ENCODE data around the gene PI4KB. TPM values are rescaled to one million over a fixed set of nuclear protein-coding genes. Genes with fewer than 3 reads are reported as not detected.

The PI4KB gene
- total RNA-seq, 1 donor from 2014 or later: 65.0 TPM

DNA sequence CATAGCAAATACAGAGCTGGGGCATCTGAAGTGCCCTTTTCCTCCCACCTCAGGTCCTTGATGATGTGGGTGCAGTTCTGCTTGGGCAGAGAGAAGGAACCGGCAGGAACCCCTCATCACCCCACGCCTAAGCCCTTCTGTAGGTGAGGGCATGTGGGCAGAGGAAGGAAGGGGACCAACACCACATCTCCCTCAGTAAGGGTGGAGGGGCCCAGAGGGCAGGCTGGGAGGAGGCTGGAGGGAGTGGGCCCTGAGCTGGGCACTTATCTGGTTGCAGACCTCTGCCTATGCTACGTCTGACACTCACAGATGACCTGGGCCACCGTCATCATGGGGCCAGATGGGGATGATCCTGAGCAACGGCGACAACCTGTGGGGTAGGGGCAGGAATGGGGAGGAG lies 34.1 kb downstream of the PI4KB start:
- no peak for TF ChIP-seq CTCF (IDR thresholded peaks at IDR 0.05)
- ATAC-seq (no peak), DNase-seq (no peak)
- Histone ChIP-seq H3K27ac (no peak overlapping the region), H3K4me3 (no peak overlapping the region), H3K4me1 (no peaks in the 10 kb centered on the region), H3K36me3 (peaks cover 98% of the 10 kb centered on the region), H3K9me3 (no peaks in the 10 kb centered on the region), H3K27me3 (no peaks in the 10 kb centered on the region)
- intact Hi-C loops (cut with DNase I): no loop called here

- ATAC-seq (no peak), DNase-seq (no peak)
- H3K27ac ChIP-seq: no peak overlapping the region
- intact Hi-C loops (cut with DNase I): no loop called here
- no peaks in the 10 kb centered on the region for H3K27me3 ChIP-seq
- no peak overlapping the region for H3K4me3 ChIP-seq
- no peaks in the 10 kb centered on the region for H3K9me3 ChIP-seq
- no peak for TF ChIP-seq CTCF (IDR thresholded peaks at IDR 0.05)
- no peaks in the 10 kb centered on the region for H3K4me1 ChIP-seq
- peaks cover 98% of the 10 kb centered on the region for H3K36me3 ChIP-seq
Measured at GRCh38 chr1:151292207-151293030, 34.8 kb downstream of the PI4KB start.

GRCh38 chr1:151290709-151291303 lies 36.4 kb downstream of the PI4KB start:
- Histone ChIP-seq H3K36me3 (peaks cover 98% of the 10 kb centered on the region), H3K4me3 (no peak overlapping the region), H3K27me3 (no peaks in the 10 kb centered on the region), H3K4me1 (no peaks in the 10 kb centered on the region), H3K27ac (no peak overlapping the region), H3K9me3 (no peaks in the 10 kb centered on the region)
- TF ChIP-seq CTCF (IDR thresholded peaks at IDR 0.05): no peak
- no peak for DNase-seq
- intact Hi-C loops (cut with DNase I): no loop called here
- no peak for ATAC-seq

DNA sequence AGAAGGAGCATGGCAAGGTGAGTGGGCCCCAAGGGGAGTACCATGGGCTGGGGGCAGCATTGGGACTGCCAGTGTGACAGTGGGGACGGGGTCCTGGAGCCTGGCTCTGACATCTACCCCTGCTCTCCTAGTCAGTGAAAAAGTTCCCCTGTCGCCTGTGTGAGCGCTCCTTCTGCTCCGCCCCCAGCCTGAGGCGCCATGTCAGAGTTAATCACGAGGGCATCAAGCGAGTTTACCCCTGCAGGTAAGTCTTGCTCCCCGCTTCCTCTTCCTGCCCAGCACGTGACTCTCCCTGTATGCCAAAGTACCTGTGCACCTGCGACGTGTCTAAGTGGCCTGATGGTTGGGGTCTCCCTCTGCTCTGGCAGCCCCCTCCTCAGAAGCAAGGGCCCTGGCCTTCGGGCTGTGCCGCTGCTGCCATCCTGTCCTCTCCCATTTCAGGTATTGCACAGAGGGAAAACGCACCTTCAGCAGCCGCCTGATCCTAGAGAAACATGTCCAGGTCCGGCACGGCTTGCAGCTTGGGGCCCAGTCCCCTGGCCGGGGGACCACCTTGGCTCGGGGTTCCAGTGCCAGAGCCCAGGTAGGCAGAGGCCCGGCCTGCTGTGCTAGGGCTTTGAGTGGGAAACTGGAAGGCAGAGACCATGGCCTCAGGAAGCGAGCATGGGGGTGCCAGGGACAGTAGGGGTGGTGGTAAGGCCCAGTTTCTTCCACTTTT lies 37.1 kb downstream of the PI4KB start:
- intact Hi-C loops (cut with DNase I): no loop called here
- DNase-seq: no peak

More for the DNA sequence above, 37.1 kb downstream of the PI4KB start:
- Histone ChIP-seq H3K4me3 (no peak overlapping the region), H3K9me3 (no peaks in the 10 kb centered on the region), H3K27me3 (no peaks in the 10 kb centered on the region), H3K27ac (no peak overlapping the region), H3K4me1 (no peaks in the 10 kb centered on the region), H3K36me3 (peaks cover 94% of the 10 kb centered on the region)
- TF ChIP-seq CTCF (IDR thresholded peaks at IDR 0.05): no peak
- no peak for ATAC-seq
